Astrocyte of the spinal cord (primary cell): ENCODE data around the gene CMTM5.

Source experiments
- DNase-seq: peaks from one replicate; pipeline ENCODE4 v3.0.0; 2011; ENCODE audit warnings: low read depth, low spot score
- H3K4me3 ChIP-seq: 2 replicates; pipeline ENCODE4 v1.5.1; 2011; ENCODE audit warnings: low read depth, mild to moderate bottlenecking, low read length, moderate library complexity
- in situ Hi-C: cut with HindIII; loops from 2 replicates; pipeline ENCODE4 v1.10.0; 2017; ENCODE audit warnings: low sequenced_read_pairs
- TF ChIP-seq, protein P1 (sequence below): IDR thresholded peaks from 2 replicates; pipeline ENCODE4 v1.5.1; 2012; ENCODE audit warnings: low read depth, mild to moderate bottlenecking, low read length, inconsistent platforms

CMTM5 gene

DNA sequence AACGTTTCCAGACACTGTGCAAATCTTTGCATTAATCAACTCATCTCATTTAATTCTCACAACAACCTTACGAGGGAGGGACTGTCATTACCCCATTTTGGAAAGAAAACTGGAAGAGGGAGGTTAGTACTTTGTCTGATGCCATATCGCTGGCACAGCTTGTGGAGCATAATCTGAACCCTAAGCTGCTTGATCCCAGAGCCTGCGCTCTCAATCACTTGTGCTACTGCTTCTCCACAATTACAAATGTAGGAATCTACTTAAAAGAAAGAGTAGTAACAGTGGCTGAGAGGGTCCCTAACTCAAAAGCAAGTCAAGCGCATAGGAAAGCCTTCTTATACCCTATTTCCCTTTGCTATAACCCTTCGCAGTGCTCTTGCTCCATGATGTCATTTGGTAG, 15.1 kb upstream of the CMTM5 start:
- no peak overlapping the region for H3K4me3 ChIP-seq
- TF ChIP-seq, protein P1, sequence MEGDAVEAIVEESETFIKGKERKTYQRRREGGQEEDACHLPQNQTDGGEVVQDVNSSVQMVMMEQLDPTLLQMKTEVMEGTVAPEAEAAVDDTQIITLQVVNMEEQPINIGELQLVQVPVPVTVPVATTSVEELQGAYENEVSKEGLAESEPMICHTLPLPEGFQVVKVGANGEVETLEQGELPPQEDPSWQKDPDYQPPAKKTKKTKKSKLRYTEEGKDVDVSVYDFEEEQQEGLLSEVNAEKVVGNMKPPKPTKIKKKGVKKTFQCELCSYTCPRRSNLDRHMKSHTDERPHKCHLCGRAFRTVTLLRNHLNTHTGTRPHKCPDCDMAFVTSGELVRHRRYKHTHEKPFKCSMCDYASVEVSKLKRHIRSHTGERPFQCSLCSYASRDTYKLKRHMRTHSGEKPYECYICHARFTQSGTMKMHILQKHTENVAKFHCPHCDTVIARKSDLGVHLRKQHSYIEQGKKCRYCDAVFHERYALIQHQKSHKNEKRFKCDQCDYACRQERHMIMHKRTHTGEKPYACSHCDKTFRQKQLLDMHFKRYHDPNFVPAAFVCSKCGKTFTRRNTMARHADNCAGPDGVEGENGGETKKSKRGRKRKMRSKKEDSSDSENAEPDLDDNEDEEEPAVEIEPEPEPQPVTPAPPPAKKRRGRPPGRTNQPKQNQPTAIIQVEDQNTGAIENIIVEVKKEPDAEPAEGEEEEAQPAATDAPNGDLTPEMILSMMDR, result no peak
- no peak for DNase-seq
- in situ Hi-C loops, result no loop called here

DNA sequence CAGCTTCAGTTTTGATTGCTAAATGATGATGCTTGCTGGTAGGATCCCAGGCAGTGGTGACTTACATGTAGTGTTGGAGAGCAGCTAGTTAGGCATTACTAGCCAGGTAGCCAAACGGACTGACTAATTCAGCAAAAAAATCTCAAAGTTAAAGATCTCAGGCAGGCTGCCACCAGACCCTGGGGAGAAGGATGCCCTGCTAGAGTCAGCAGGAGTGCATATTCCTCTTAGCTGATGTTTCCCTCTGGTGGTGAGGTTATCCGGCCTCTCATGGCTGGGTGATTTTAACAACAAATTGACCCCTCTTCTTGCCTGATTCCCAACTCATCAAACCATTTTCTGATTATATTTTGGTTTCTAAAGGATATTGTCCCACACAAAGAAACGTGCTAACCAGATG, 14.6 kb upstream of the CMTM5 start:
- no peak overlapping the region for H3K4me3 ChIP-seq
- DNase-seq, result peak; percentile 14
- in situ Hi-C loops, result no loop called here
- TF ChIP-seq, protein P1, result peak; percentile 31

DNA sequence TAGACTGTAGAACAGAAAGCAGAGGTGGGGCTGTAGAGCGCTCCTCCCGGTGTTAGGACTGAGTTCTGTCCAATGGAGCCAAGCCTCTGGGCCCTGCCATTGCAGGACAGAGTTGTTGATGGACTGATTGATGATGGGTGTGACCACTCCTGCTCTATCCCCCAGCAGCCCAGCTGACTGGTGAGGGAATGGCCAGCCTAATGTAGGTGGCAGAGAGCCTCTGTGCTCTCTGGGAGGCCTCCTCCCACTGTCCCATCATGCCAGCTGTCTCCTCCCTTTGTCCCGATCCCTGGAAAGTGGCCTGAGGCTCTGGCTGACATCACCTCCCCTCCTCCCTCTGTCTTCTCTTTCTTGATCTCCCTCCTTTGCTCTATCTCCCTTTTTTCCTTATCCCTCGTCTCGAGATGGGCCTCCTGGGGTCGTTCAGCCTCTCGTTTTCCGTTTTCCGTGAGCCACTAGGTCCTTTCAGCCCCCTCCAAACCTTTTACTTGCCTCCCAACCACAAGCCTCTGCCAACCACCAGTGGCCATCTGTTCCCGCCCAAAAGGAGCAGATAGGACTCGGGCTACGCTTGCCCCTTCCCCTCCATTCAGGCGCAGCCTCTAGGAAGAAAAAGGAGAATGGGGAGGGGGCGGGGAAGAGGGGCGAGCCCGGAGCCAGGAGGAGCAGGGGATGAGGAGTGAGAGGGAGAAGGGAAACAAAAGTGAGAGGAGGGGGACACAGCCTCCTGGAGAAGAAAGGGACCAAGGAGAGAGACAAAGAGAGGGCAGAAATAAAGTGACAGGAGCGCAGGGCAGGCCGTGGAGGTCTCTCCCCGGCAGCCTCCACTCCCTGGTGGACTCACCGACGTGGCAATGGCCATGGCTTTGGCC, 12.4 kb upstream of the CMTM5 start:
- no peak for DNase-seq
- TF ChIP-seq, protein P1, result no peak
- in situ Hi-C loops, result no loop called here
- peak overlapping the region; percentile 43 for H3K4me3 ChIP-seq

DNA sequence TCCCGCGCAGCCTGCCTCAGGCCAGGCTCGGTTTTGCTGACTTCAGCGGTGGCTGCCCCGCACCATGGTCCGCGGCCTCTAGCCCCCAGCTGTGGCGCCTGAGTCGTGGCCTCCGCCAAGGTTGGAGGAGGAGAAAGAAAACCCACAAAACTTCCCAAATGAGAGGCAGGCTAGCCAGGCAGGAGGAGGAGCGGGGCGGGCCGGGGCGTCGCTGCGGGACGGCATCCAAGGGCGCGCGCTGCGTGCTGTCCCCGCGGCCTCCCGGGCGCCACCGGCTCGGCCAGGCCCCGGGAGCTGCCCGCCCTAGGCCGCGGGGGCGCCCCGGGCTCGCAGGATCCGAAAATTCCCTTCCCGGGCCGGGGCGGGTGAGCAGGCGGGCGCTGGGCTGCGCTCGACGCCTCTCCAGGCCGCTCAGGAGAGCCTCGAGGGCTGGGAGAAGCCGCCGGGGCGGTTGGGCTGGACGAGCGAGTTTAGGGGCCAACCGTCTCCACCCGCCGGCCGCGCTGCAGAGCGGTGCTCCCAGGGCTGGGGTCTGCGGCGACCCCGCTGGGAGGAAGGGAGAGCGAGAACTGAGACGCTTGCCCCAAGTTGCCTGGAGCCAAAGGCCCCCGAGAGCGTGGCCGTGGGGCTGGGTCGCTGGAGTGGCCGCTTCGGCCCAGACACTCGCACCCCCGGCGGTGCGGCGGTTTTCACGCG, 11.7 kb upstream of the CMTM5 start, which contains the start of gene EFS:
Gene EFS, minus strand, starts transcription at position 137 of the 696 bp plus-strand sequence. CDS start 147 bp downstream, outside the sequence.
- in situ Hi-C loops, result no loop called here
- peak; percentile 13 for DNase-seq
- TF ChIP-seq, protein P1, result no peak
- peak within 1 kb of the TSS; percentile 43 for H3K4me3 ChIP-seq

DNA sequence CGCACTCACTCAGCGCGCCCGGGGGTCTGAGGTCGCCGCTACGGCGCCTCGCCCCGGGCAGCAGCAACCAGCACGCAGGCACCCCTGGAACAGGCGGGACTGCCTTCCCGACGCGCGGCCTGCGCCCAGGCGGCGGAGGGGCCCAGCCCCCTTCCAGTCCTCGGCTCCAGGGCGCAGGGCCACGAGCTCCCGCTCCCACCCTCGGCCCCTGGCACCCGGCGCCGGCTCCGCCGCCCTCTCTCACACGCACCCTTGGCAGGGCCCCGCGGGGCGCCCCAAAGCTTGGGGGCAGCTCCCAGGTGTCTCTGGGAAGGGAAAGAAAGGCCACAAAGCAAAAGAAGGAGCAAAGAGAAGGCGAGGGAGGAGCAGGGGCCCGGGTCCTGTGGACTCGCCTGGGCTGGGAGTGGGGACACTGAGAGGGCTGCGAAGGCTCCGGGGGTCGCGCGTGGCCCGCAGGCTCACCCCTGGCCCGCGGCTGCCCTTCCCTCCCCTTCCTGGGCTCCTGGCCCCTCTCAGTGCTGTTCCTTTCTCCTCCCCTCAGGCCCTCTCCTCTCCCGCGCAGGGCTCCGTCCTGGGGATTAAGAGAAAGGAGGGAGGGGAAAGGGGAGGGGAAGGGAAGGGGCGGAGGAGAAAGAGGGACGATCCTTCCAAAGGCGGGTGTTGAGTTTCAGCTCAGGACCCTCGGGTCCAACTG, 11.0 kb upstream of the CMTM5 start:
- TF ChIP-seq, protein P1, result no peak
- peak; percentile 45 for DNase-seq
- H3K4me3 ChIP-seq, result peak overlapping the region; percentile 40
- in situ Hi-C loops, result no loop called here

DNA sequence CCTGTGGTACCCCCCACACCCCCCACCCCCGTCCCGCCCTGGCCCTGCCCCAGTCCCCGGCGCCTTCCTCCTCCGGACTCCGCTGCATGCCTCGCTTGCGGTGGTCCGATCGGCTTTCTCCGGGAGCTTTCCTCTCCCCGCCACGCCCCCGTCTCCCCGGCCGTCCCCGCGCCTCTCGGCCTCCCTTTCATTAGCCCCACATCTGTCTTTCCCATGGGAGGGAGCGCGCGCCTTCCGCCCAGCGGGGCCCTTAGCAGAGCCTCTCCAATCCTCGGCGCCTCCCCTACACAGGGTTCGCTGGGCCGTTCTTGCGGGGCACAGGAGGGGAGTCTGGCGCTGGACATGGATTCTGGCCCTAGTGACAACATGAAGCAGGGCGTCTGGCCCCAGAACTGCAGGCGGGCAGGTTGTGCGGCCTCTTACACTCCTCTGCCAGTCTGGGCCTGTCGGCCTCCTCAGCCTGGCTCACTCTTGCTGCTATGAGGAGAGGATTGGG, 10.4 kb upstream of the CMTM5 start:
- DNase-seq, result peak; percentile 49
- TF ChIP-seq, protein P1, result no peak
- in situ Hi-C loops, result no loop called here
- peak overlapping the region; percentile 40 for H3K4me3 ChIP-seq
